Measurements from ENCODE around the gene ASCC2.

DNA sequence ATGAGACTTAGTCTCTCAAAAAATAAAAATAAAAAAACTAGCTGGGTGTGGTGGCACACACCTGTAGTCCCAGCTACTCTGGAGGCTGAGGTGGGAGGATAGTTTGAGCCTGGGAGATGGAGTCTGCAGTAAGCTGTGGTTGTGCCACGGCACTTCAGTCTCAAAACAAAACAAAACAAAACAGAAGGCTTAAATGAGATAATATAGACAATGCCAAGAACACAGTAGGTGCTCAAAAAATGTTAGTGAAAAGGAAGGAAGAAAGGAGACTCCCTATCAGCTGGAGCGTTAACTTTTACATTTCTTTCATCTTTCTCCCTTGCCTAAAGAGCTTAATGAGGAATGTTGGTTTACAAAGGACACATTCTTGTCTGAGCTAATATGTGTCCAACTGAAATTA lies 4.1 kb upstream of the ASCC2 start:
- no peak for TF ChIP-seq CTCF (IDR thresholded peaks at IDR 0.05)
- TF ChIP-seq POLR2A (IDR thresholded peaks at IDR 0.05): no peak
